NCI-H446 (cell line): ENCODE results near the gene GAN.

Source experiments
- DNase-seq, 2 experiments: peaks; one replicate each; lab custom pipeline; 2025; lab: John Stamatoyannopoulos, UW

GAN gene

DNA sequence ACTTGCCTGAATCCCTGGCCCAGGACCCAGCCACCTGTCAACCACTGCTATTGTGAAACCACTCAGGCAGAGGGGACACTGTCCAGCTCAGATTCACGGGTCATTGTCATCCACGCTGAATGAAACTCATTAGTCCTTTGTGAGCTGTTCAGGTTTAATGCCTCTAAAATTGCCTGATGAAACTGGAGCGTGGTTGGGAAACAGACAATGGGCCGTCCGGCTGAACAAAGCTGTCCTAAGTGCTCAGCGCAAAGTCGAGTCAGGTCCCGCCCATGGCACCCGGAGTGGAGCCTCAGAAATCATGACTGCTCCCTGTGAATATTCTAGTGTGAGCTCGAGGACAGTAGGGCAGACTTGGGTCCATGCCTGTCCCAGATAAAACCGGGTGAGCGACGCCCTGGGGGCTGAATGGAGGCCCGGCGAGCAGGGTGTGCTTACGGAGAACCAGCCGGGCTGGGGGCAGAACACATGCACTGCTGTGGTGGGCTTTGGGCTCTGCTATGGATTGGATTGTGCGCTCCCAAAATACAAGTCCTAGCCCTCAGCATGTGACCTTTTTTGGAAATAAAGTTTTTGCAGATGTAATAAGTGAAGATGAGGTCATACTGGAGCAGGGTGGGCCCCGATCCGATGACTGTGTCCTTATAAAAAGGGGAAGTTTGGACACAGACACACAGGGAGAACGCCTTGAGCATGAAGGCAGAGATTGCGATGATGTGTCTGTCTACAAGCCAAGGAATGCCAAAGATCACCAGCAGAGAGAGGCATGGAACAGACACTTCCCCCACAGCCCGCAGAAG, 117.0 kb downstream of the GAN start:
- DNase-seq: no peak

GRCh38 chr16:81432937-81433557, 118.3 kb downstream of the GAN start:
- no peak for DNase-seq

DNA sequence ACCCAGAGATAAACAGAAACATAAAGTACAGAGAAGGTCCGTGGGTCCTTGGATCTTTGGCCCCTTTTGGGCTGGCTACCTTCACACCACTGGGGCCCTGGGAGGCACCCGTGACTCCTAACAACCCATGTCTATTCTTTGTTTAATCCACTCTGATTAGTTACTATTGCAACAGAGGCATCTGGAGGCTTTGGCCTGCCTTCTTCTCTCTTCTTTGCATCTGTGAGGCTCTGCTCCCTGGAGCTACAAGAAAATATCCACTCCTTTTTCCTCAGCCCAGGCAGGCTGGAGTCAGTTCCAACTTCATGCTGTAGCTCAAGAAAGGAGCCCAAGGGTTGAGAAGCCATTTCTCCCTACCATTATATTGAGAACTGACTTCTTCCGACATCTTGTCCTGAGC, 120.3 kb downstream of the GAN start:
- no peak for DNase-seq

GRCh38 chr16:81435567-81435966, 120.8 kb downstream of the GAN start:
- DNase-seq: no peak

GRCh38 chr16:81436386-81436785, 121.6 kb downstream of the GAN start:
- DNase-seq: no peak

DNA sequence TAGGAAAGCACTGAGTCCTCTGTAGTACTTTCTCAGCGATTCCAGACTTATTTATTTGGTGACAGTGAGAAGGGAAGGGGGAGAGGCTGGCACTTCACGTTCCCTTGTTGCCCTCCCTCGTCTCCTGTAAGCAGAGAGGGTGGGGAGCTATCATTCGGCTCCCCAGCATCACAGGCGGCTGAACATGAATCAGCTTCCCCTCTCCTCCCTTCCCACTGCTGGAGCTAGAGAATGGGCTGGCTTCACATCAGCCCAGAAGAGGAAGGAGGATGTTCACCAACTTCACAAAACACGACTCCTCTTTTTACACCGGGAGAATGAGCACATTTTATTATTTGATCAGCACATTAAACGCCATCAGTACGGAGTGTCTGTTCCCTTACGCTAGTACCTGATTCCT, 123.1 kb downstream of the GAN start:
- DNase-seq: no peak
